GM21619 (cell line): ENCODE measurements around the gene CTDSP2.
"Not testable (repeated sequence)": the region's sequence is repeated elsewhere in the genome, so short reads cannot be mapped to it uniquely, and the experiment has no call there.

Experiments used
- ATAC-seq: cut with Tn5 transposase; IDR thresholded peaks from one replicate; pipeline ENCODE4 v1.9.1; 2021; ENCODE audit not compliant: unreplicated experiment

The CTDSP2 gene

DNA sequence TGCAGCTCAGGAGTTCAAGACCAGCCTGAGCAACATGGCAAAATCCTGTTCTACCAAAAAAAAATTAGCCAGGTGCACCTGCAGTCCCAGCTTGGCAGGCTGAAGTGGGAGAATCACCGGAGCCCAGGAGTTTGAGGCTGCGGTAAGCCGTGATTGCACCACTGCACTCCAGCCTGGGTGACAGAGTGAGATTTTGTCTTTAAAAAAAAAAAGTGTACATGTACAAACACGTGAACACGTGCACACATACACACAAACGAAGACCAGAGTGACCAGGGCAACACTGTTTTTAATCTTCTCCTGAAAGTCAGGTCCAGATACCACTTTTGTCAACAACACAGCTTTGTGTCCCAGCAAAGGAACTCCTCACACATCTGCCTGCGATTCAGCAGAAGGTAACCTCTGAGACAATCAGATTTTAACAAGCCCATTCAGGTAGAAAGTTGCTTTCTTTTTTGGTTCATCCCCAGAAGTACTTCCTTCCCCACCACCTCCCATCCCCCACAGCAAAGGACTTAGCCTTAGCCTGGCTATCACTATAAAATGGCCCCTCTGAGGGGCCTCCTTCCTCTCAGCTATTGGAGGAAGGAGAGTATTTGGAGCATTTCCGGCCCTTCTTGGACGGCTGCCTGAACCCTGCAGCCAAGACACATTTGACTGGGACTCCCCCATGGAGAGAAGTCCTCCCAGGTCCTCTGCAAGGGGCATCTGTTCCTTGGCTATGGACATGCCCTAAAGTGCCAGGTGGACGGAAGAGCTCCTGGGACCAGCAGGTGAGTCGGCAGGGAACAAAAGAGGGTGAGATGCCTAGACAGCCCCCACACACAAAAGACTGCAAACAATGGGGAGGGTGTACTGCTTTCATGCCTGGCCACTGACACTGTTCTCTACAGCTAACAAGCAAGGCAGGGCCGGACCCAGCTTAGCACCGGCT lies 9.8 kb downstream of the CTDSP2 start:
- ATAC-seq: peak; percentile 55

GRCh38 chr12:57835366-57836288 lies 10.9 kb downstream of the CTDSP2 start:
- ATAC-seq: no peak

DNA sequence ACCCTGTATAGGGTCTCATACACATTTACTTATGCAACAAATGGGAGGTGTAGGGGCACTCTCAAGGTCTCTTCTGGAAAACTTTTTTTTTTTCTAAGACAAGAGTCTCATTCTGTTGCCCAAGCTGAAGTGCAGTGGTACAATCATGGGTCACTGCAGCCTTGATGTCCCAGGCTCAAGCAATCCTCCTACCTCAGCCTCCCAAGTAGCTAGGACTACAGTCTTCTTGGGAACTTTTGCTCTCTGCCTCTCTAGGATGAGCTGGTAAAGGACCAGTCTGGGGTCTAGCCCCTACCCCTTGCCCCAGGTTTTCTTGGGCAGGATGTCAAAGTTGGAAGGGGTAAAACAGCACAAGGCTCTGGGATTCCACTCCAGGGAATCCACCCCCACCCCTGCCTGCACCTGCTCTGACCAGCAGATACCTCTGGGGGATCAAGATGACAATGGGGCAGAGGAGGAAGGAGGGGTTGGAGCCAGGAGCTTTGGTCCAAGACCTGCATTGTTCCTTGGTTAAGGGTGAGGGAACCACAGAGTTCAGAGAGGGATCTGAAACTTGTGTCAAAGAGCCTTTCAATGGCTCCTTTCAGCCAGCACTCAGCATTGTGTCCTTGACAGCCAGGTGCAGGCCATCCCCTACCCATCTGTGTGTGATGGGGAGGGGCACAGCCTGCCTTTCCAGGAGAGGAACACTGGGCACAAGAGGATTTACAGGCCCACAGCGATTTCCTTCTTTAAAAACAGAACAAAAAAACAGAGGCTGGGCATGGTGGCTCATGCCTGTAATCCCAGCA lies 12.2 kb downstream of the CTDSP2 start:
- no peak for ATAC-seq

- no peak for ATAC-seq
Measured at GRCh38 chr12:57833672-57834071, 12.9 kb downstream of the CTDSP2 start.

GRCh38 chr12:57832966-57833365 lies 13.6 kb downstream of the CTDSP2 start:
- no peak for ATAC-seq

DNA sequence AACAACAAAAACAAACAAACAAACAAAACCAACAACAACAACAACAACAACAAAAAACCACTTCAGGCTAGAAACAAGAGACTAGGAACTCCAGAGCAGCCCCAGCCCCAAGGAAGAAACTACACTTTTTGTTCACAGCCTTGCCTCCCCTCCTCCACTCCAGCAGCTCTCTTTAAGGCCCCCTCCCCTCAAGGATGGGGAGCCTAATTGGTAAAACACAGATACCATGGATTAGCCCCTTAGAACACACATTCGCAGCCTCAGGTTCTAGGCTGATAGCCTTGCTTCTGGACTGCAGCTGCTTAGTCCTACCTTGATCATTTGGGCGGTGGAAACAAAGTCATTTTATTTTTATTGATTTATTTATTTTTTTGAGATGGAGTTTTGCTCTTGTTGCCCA lies 16.1 kb downstream of the CTDSP2 start:
- no peak for ATAC-seq

DNA sequence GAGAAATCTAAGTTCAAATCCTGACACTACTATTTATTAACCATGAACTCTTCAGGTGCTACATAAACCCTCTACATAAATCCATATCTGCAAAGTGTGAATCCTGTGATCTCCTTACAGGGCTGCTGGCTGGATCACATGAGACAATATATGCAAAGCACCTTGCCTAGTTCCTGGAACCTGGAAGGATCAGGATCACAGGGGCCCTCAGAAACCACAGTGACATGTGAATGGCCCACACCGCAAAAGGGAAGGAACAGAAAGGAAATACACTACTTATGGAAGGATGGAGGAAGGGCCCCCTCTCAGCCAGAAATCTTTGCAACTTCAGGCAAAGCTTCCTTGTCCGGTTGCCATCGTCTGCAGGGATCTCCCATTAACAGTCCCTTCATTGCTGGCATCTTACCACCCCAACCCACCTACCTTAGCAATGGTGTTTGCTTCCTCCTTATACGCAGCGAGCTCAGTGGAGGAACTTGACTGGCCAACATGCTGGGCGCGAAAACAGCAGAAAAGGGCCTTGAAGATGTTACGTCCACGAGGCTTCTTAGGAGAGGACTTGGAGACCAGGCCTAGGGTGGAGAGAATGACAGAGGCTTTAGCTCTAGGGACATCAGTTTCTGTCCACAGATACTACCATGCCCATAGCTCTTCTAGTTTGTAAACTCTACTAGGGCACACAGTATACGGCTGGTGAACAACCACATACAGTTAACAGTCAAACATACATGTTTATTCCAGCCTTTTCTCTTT lies 17.3 kb downstream of the CTDSP2 start:
- no peak for ATAC-seq

DNA sequence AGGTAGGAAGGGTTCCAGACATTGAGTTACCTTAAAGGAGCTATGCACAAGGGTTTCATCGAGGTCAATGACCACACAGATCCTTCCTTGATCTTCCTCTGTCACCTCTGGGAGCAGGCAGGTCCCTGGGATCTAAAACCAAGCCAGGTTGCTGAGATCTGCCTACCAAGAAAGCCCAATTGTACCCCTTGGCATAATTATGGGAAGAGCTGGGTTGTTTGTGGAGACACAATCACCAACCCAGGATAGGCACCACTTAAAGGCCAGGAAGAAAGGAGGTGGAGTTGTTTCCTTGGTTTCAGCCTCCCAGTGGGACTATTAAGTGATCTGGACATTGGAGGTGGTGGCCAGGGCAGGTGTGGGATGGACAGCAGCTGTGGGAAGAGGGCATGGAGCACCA lies 19.6 kb downstream of the CTDSP2 start:
- ATAC-seq: no peak

DNA sequence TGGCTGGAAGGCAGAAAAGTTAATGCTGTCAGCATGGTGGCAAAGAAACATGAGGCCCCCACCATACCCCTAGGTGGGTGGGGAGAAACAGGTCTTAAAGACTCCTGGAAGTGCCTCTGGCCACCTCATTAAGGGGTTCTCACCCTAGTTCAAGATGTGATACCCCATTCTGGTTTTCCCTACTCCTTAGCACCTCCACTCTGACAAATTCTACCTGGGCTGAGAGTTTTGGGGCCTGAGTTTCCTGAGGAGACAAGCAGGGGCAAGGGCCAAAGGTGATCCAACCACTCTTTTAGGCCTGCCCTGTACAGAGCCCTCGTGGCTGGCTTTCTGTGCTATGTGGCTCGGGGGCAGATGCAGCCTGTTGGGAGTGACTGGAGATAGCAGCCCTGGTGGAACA lies 20.1 kb downstream of the CTDSP2 start:
- ATAC-seq: no peak

- ATAC-seq: no peak
Measured at GRCh38 chr12:57825451-57825850, 21.1 kb downstream of the CTDSP2 start.

- ATAC-seq: no peak
Measured at GRCh38 chr12:57823908-57824640, 22.5 kb downstream of the CTDSP2 start.

DNA sequence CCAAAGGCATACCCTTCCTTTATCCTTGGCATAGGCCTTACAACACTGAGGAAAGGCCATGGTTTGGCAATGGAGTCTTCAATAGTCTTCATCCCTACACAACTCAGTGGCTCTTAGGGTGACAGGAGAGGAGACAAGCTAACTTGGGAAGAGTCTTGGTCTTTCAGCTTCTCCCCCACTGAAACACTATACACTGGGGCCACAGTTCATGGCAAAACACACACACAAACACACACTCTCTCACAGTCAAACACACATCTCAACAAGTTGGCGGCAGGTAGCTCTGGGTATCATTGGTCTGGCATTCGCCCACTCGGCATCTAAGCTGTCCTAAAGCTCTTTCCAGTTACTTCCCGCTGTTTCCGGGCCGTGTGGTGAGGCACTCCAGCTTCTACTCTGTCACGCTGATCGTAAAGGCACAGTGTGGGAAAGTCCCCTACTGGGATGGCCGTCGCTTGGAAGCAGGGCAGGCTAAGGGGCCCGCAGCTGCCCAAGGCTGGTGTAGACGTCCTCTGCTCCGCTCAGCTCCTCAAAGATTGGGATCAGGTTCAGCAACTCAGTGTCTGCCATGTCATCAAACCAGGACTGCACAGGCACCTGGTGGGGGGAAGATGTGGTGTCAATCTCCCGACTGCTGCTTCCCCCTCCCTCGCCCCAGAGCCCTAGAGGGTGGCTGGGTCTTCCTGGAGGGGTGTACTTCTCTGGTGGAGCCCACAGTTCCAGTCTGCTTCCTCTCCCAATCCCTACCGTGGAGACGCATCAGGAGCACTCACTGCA lies 23.2 kb downstream of the CTDSP2 start:
- ATAC-seq: no peak

DNA sequence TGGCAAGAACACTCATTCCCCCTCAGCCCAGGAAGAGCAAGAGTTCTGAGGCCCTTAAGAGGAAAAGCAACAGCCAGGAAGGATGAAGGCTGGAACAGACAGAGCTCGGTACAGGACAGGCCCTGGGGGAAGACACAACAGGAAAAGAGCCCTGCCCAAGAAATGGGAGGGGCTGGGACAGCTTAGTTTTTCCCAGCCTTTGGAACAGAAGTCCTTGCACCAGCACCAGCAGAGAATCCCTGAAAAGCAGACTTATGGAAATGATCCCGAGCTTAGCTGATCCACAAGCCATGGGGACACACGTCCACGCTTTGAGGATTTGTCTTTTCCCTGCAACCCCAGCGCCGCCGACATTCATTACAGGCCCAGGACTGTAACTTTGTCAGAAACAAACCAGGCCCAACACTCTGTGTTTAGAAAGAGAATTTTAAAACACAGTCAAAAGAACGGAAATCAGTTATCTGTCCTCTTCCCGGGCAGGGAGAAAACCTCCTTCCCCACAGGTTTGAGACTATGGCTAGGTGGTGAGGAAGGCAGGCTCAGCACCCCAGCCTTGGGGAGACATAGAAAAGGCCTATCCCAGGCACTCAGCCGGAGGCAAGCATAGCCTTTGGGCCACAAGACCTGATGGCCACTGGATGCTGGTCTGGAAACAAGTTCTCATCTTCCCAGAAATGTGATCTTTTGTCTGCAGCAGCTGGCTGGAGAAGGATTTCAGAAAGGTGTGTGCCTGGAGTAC lies 24.0 kb downstream of the CTDSP2 start:
- ATAC-seq: no peak

GRCh38 chr12:57821474-57822214 lies 24.9 kb downstream of the CTDSP2 start:
- ATAC-seq: no peak

GRCh38 chr12:57821015-57821414 lies 25.5 kb downstream of the CTDSP2 start:
- not testable (repeated sequence) for ATAC-seq

DNA sequence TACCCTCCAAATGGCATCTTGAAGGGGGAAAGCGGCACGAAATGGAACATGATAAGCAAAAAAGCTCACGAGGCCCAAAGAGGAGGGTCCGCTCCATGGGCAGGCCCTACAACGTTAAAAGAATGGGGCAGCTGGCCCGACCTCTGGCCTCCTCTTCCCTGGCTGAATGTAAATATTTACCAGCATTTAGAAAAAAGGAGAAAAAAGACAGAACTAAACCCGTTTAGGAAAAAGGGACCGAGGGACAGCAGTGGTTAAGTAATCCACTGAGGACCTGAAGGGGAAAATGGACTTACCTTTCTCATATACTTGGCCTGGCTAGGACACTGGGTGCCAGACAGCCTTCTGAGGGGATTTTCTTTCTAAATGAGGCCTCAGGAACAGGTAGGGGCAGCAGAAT lies 26.4 kb downstream of the CTDSP2 start:
- not testable (repeated sequence) for ATAC-seq

- not testable (repeated sequence) for ATAC-seq
Measured at GRCh38 chr12:57817990-57818331, 28.6 kb downstream of the CTDSP2 start.
